Activated CD8-positive, alpha-beta memory T cell treated with anti-CD3 and anti-CD28 coated beads for 48 hours (primary cell): ENCODE results near the gene CA5B.
"Not testable (repeated sequence)": the region's sequence is repeated elsewhere in the genome, so short reads cannot be mapped to it uniquely, and the experiment has no call there.

Source experiments
- DNase-seq, 3 experiments: peaks; one replicate each; pipeline ENCODE4 v3.0.0-alpha.2; 2020; ENCODE audit warnings: low read depth in 2 of 3, low spot score in 2 of 3

The CA5B gene

DNA sequence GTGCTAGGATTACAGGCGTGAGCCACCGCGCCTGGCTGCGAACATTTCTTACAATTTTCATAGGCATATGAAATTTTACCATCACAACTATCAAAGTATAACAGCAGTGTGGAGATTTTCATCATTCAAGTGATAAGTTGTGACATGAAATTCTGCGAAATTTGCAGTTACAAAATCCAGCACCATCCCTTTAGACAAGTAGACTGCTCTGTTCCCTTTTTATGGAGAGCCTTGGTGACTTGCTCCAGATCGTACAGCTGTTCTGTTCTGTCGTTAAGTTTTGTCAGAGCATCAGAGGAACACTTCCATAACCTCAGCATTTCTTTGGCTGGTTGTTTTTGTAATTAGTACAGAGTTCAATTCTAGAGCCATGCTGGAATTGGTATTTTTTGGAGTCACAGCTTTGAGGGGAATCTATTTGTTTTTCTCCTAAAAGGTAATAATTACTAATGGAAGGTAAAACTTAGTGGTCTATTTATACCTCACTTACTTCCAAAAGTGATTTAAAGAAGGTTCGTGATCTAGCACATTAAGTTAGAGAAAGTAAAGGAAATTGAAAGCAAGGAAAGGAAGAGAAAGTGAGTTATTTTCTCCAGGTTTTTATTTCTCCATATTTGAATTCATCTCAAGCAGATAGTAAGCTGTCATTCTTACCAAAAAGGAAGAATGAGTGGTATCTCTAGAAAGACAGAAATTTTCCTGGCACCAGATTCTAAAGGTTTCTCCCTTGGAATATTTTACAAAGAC lies 74.3 kb downstream of the CA5B start:
- no peak for DNase-seq

DNA sequence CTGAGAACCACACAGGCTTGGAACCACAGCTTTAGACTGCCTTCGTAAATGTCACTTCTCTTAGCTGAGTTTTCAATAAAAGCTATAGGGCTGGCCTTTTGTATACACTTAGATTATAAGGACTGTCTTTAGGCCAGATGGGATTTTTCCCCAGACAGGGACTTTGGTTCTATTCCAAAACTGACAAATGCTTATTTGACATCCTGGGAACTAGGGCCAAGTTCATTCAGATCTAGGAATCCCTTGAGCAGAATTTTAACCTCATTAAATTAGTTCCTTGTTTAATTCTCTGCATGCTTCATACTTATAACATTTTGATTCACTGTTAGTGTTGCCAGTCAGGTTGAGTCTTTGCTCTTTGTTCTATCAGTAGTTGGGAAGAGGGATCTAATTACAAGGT lies 75.3 kb downstream of the CA5B start:
- DNase-seq = no peak

DNA sequence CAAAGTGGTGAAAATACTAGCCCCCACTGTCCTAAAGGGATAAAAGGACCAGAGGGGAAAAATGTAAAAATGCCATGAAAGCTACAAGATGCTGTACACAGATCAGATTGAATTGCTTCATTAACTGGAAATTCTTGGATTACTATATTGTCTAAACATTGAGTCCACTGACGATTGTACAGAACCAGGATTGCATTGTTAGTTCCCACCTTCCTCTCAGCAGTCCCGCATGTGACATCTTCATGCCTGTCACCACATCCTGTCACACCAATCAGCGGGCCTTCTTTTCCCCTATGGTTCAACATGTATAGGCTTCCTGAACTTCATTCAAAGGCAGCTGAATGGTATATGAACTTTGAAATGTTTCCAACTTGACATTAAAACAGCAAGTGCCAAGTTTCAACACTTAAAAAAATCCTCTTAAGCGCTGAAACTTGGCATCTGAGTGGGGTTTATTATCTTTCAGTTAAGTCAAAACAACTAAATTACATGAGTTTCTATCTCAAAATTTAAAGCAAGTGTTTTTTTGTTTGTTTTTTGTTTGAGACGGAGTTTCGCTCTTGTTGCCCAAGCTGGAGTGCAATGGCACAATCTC lies 76.8 kb downstream of the CA5B start:
- DNase-seq = no peak

DNA sequence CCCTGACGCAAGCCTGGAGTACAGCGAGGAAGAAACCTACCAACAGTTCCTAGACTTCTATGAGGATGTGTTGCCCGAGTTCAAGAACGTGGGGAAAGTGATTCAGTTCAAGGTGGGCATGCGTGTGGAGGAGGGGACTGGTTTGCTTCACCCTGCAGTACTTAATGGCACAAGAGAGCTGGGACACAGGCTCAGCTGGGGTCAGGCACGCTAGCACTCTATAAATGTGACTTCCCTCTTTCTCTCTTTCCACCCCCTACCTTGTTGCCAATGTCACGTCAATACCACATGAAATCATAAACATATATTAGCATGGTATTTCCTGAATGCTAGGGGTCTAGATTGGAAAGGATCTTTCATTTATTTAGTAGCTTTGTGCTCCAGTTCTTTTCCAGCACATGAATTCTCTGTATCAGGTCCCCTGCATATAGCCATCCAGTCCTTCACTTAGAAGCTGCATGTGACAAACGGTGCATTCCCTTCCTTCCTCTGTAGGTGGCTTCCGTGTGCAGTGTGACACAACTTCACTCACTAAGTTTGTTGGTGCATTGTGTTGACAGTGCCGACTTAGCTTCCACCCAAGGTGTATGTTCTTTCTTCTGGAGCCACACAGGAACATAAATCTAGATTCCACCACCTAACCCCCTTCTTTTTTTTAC lies 77.8 kb downstream of the CA5B start:
- DNase-seq = no peak

DNA sequence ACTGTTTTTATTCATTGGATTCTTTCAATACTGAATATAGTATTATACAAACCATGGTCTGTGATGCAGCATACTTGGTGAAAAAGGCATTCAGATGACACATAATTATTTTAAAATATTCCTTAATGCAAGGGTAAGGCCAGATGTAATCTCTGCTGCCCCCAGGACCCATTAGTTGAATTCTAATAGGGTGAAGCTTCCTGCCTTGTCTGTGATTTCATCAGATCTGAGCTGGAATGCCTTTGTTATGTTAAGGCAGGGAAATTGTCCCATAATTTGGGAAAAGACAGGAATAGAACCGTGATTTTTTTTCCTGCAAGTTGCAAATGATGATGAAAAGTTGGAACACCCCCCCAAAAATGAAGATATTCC lies 78.4 kb downstream of the CA5B start:
- no peak for DNase-seq

DNA sequence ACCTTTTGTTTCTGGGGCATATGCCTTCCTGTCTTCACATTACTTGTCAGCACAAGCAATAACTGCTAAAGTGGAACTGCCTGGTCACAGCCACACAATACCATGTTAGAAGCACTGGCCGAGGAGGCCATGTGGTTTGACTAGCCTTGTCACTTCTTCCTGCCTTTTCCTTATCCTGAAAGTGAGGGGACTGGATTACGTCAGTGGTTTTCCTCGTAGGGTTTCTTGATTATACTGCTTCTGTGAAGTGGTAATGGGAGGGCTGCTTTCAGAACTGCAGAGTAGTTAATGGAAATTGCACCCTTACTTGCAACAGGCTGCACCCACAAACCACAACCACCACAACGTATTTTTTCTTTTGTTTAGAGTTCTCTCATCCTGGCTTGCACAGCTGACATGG lies 78.8 kb downstream of the CA5B start:
- DNase-seq = peak in 1 of 3 experiments; percentile 17

DNA sequence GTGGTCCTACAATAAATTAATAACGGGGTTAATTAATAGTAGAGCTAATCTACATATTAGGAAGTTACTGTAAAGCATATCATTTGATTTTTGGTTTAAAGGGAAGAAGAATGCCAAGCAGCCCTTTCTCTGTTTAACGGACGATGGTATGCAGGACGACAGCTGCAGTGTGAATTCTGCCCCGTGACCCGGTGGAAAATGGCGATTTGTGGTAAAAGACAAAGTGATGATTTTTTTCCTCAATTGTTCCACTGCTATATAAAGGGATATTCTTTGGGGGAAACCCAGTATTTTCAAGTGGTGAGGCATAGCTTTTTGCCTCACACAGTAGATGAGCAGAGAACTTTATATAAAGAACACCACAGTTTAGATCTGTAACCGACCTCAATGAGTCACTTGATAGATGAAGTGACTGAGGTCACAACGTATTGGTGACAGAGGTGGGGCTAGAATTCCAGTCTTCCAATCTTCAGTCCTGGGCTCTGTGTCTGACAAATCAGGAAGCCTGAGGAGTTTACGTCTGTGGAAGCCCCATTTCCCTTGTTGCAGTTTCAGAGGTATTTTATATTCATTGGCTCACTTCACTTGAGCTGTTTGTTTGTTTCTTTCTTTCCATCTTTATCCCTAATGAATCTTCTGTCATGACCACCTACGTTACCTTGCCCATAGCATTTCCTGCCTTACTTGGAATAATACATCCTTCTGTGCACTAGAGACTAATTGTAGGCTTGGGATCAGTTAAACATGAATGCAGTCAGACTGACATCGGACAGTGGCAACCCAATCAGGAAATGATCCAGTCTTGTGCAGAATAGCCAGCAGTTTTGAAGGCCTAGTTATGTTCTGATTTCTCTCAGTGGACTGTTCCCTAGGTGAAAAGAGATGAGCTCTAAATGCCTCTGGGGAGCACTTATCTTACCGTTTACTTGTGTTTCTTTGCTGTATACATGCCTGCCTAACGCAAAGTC lies 82.3 kb downstream of the CA5B start:
- no peak for DNase-seq

DNA sequence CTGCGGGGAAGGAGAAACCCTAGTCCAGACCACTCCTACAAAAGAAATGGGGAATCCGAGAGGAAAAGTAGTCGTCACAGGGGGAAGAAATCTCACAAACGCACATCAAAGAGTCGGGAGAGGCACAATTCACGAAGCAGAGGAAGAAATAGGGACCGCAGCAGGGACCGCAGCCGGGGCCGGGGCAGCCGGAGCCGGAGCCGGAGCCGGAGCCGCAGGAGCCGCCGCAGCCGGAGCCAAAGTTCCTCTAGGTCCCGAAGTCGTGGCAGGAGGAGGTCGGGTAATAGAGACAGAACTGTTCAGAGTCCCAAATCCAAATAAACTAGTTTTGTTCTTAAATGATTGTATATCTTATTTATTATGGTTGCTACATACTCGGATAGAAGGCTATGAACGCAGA lies 84.9 kb downstream of the CA5B start:
- DNase-seq = no peak

DNA sequence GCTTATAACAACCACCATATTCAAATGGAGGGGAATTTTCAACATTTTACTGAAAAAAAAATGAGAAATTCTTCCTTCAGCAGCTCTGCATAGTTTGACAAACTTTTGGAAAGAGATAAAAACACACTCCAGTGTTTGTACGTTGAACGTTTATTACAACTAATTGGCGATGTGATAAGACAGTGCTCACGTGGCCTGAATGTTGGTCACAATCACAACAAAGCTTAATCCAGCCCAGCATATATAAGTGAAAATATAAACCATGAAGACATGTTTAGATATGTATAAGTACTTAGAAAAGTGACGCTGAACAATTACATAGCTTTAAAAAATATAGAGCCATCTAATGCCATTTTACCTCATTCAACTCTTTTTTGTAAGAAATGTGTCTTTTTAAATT lies 87.9 kb downstream of the CA5B start:
- no peak for DNase-seq

DNA sequence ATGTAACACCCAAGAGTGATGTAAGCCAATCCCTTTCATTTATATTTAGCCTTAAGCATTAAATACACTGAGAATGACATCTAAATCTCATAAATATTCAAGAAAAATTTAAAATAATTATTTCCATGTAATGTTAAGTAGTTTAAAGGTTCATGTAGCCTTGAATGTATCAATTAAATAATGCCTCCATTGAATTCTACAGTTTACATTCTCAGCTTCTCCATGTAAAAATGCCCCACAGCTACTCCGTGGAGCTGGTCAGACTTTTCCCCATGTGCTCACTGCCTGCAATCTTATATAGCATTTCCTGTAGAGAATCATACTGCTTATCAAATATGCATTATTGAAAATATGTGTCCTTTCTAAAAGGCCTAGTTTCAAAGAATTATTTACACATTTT lies 91.1 kb downstream of the CA5B start:
- DNase-seq = no peak

DNA sequence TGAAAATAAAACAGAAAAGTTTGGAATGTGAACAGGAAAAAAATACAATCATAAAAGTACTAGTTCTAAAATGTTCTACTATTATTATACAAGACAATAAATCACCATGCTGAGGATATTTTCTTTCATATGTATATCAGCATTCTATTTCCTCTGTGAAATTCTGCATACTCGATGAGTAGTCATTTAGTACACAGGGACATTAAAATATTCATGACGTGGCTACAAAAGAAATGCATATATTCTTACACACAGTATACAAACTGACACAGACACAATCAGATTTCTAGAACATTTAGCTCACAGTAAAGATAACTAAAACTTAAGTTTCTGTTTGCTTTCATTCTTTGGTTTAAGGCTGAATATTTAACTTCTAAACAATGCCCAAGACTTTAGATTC lies 93.3 kb downstream of the CA5B start:
- not testable (repeated sequence) for DNase-seq

DNA sequence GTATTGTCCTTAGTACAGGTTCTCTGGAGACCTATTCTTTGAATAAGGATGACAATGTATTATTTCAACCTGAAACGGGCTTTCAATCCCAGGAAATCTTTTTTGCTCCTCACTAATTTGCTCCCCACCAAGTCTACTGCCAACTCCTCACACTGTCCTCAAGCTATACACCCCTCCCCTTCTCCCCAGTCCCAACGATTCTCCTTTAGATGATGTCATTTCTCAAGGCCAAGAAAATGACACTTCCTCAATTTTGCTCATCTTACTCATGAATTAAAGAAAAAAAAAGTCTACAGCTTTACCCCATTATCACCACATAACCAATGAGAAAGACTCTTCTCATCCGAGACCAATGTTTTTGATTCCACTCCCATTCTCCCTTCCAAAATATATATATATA lies 96.0 kb downstream of the CA5B start:
- DNase-seq = no peak

DNA sequence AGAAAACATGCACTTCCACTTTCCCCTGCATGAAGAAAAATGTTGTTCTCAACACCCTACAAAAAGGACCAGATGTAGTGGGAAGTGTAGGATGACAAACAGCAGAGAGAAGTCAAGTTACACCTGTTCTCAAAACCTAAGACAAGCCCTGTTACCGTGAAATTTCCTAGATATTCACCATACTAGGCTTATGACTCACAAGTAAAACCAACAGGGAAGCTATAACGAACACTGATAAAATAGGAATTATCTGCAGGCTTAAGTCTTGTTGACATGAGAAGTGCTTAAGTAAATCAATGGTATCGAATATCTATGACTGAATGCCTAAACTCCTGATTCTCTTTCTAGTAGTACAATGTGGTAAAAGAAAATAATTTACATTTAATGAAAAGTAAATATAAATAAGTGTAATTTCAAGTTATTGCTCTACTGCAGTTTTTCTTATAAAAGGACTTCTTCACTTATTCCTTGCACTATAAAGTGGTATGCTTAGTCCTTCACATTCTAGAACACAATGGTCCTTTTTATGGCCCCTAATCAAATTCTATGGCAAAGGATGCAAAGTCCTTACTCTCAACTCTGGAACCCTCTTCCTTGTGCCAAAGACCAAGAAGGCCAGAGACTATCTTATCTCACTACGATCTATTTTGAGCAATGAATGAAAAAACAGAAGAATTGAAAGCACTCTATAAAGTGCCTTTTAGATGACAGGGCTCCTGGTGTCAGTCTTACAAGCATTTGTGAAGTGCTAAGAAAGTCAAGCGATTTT lies 96.9 kb downstream of the CA5B start:
- DNase-seq = no peak
